ENCODE measurements around the gene GUCY1A2.
A peak's percentile ranks its signal among the peaks of the same experiment; 100 is the strongest.
"Not testable (repeated sequence)": the region's sequence is repeated elsewhere in the genome, so short reads cannot be mapped to it uniquely, and the experiment has no call there.

GUCY1A2 gene

DNA sequence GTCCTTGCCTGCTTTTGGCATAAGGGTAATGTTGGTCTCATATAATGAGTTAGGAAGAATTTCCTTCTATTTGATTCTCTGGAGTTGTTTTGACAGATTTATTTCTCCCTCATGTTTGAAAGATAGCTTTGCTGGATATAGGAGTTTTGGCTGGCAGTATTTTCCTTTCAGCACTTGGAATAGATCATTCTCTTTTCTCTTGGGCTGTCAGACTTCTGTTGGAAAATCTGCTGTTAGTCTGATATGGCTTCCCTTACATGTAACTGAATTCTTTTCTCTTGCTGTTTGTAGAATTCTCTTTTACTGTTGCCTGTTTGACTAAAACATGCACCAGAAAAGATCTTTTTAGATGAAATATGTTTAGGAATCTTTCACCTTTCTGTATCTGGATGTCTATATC is 165.5 kb downstream of the GUCY1A2 start:
- intact Hi-C loops (cut with DNase I): no loop called here
- DNase-seq: no peak

DNA sequence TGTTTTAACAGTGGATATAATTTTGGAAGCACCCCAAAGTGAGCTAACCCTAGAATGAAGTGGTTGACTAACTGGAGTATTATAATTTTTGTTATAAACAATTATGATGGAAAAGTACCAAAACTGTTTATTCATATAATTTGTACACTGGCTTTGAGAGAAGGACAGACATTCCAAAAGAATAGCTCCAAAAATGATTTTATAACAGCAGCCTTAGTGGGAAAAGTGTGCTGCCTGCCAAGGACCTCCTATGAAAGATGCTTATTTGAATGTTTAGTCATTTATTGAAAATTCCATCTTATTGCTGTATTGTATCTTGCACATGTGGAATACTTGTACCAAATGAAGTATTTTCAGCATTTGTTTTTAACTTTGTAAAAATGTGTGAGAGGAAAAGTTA is 169.8 kb downstream of the GUCY1A2 start:
- intact Hi-C loops (cut with DNase I): no loop called here
- DNase-seq: no peak

DNA sequence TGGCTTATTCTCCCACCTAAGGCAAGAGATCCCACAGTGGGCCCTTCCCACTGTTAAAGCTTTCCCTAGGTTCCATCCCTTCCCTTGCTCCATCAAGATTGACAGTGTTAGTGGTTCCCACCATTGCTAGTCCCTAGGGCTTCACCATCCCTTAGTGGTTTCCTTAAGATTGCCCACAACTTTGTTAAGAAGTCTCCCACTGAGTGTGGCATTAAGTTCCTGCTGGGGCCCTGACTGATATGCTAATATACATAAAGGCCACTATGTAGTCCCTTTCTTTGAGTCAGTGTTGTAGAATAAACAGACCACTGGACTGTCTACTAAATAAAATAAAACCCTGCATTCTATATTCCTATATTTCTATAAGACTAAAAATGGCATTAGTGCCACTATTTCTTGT is 176.1 kb downstream of the GUCY1A2 start:
- intact Hi-C loops (cut with DNase I): no loop called here
- DNase-seq: no peak

DNA sequence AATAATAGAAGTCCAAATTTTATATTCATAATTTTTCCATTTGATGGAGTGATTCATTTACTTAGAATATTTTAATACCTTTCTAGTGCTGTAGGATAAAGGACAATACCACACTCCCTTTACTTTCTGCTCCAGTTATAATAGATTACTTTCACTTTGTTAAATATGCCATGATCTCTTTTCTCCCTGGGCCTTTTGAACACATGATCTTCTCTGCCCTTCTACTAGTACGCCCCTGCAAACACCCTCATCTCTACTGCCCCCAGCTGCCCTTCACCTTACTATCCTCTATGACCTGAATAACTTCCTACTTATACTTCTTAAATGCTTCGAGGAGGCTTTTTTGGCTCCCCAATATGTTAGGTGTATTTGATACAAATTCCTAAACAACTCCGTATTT is 177.3 kb downstream of the GUCY1A2 start:
- intact Hi-C loops (cut with DNase I): no loop called here
- no peak for DNase-seq

DNA sequence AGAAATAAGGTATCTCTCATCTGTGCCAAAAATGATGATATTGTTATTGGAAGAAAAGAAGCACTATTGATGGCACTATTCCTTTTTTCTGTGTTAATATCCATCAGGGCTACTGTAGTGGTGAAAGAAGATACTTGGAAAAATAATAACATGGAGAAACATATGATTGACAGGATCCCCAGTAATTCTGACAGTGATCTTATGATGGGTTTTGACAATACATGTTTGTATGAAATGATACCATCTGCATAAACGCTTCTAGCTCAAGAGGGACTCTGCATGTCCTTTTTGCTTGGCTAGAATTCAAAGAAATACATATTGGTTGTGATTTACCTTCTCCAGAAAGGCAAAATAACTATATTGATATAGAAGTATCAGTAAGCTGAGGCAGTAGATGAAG is 178.1 kb downstream of the GUCY1A2 start:
- intact Hi-C loops (cut with DNase I): no loop called here
- no peak for DNase-seq

DNA sequence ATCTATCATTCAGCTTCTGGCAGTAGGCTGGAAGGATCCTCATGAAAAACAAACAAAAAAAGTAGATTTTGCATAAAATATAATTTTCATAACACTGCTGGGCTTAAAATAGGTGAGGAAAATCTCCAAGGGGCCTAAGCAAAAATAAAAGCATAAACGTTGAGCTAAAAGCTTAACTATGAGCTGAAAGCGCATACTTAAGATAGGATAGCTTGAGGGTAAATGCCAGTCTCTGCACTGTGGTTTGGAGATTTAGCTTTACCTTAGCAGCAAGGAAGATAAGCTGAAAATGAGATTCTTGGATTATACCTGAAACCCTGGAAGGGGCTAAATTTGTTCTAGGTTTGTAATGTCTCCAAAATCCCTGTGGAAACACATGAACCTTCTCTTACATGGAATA is 183.7 kb downstream of the GUCY1A2 start:
- intact Hi-C loops (cut with DNase I): no loop called here
- no peak for DNase-seq

DNA sequence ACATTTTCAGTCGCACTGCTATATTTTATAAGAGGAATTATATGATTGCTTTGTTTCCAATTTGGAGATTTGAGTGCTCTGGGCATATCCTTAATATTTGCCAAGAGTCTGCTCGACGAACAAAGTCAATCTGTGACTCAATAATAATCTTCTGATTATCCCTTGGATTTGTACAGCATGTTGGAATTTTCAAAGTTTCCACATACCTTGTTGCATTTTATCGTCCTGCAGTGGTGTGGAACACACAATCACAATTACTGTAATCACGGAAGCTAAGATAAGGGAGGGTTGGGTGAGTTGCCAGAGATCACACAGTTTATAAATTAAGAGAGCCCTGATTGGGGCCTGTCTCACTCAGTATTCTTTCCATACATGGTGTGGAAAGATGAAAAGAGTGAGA is 189.3 kb downstream of the GUCY1A2 start:
- intact Hi-C loops (cut with DNase I): no loop called here
- no peak for DNase-seq

DNA sequence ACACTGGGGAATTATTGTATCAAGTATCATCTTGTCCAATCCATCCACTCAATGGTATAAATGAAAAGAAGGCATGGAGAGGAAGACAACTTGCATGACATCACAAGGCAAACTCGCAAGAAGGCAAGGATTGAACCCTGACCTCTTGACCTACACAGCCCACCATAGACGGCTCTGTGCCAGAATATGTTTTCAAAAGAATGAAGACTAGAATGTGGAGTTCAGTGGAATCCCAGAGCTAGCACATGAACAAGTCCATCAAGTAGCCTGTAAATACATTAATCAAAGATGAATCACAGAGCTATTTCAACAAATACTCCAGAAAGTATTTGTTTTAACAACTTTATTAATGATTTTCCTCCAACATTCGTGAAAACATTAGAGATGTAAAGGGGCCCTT is 189.7 kb downstream of the GUCY1A2 start:
- no peak for DNase-seq
- intact Hi-C loops (cut with DNase I): no loop called here

DNA sequence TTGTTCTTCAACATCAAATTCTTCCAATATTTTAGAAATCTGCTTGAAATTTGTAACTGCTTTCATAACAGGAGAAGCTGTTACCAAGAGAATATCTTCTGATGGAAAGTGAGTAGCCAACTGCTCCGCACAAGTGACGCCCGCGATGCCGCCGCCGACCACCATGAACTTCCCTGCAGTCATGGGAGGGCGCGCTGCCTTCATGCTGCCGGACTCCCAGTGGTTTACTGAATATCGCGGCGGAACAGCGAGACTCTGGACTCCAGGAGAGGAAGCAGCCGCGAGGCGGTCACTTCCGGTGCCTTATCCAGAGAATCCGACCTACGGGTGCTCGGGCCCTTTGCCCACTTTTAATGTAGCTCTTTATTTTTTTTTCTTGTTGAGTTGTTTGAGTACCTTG is 190.6 kb downstream of the GUCY1A2 start:
- intact Hi-C loops (cut with DNase I): no loop called here
- DNase-seq: peak in 2 of 10 donors; percentile 48 to 80

DNA sequence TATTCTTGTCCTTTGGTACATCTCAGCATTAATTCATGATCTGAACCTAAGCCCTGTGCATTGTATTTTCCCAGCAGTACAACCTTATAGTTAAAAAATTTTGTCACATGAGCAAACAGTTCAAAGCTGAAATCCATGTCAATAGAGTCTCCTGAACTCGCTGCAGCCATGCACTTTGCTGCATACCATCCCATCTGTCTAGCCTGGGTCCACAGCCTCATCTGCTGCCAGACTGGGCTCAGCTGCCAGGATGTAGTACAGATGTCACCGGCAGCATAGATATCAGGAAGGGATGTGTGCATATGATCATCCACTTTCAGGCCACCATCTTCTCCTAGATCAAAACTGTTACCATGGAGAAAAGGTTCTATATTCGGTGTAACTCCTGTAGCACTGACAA is 191.7 kb downstream of the GUCY1A2 start:
- intact Hi-C loops (cut with DNase I); DNase-seq: not testable (repeated sequence)

DNA sequence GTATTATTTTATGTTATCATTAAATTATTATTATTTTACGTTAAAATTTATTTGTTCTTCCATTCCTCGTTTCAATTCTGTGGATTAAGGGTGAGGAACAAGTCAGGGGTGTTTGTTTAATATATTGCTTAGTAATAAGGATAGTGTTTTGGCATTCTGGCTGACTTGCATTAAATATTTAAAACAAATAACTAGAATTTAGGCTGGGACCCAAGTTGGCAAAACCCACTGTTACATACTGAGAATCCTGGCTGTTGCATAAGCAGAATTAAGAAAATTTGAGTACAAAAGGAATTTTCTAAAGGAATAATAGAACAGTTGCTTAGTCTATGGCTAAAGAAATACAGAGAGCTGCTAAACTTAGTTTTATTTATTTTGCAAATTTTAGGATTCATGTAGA is 196.4 kb downstream of the GUCY1A2 start:
- no peak for DNase-seq
- intact Hi-C loops (cut with DNase I): no loop called here

DNA sequence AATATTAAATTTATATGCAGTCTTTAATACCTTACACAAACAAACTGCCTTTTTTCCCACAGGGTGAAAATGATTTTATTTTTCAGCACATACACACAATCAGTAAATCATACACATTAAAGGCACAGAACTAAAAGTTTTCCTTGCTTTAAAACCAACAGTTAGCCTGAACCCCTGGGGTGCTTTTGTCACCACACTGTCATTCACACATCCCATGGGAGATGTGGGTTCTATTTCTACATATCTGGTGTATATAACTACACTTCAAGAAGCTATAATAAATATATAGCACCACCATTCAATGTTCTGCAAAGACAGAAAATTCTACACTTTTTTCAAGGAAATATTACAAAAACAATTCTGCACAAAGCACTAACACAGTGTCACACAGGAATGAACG is 197.0 kb downstream of the GUCY1A2 start:
- intact Hi-C loops (cut with DNase I): no loop called here

DNA sequence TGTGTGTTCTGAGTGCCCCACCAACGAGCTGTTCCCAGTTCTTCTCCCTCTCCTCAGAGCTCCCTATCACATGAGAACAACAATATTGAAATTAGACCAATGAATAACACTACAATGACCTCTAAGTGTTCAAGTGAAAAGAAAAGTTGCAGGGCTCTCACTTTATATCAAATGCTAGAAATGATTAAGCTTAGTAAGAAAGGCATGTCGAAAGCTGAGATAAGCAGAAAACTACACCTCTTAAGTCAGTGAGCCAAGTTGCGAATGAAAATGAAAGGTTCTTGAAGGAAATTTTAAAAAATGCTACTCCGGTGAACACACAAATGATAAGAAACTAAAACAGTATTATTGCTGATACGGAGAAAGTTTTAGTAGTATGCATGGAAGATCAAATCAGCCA is 199.8 kb downstream of the GUCY1A2 start:
- intact Hi-C loops (cut with DNase I): no loop called here

More for the DNA sequence above, 197.0 kb downstream of the GUCY1A2 start:
- DNase-seq: no peak

DNA sequence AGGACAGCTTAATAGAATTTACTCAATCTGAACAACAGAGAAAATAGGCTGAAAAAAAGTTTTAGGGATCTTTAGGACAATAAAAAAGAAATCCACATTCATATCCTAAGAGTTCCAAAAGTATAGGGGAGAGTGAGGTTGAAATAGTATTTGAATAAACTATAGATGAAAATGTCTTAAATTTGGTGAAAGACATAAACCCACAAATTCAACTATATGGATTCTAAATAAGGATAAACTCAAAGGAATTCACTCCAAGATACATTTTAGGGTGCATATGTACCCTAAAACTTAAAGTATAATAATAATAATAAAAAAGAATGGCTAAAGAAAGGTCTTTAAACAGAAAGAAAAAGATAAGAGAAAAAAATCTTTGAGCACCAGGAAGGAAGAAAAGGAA is 203.1 kb downstream of the GUCY1A2 start:
- intact Hi-C loops (cut with DNase I): no loop called here
- no peak for DNase-seq

More for the DNA sequence above, 199.8 kb downstream of the GUCY1A2 start:
- DNase-seq: no peak

DNA sequence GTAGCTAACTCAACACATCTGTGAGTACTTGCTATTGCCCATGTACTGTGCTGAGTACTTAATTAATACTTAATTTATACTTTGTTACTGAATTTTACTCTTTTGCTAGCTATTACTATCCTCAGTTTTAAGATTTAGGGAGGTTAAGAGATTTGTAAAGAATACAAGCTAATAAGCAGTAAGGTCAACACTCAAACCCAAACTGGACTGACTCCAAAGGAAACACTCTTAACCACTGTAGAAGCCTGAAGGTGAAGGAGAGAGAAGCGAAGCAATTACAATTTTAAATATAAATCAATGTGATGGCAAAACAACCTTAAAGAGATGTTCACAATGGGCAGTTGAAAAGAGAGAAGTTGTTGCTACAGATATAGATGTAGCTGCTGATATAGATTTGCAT is 204.5 kb downstream of the GUCY1A2 start:
- intact Hi-C loops (cut with DNase I): no loop called here
- DNase-seq: no peak

DNA sequence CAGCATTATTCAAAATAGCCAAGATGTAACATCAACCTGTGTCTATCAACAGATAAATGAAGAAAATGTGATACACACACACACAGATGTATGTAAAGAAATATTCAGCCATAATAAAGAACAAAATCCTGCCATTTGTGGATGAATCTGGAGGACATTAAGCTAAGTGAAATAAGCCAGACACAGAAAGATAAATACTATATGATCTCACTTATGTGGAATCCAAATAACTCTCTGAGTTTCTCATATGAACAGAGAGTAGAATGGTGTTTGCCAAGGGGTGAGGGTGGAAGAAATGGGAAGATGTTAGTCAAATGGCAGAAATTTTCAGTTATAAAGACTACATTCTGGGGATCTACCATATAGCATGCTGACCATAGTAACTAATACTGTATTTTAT is 224.2 kb downstream of the GUCY1A2 start:
- intact Hi-C loops (cut with DNase I): no loop called here
- no peak for DNase-seq

DNA sequence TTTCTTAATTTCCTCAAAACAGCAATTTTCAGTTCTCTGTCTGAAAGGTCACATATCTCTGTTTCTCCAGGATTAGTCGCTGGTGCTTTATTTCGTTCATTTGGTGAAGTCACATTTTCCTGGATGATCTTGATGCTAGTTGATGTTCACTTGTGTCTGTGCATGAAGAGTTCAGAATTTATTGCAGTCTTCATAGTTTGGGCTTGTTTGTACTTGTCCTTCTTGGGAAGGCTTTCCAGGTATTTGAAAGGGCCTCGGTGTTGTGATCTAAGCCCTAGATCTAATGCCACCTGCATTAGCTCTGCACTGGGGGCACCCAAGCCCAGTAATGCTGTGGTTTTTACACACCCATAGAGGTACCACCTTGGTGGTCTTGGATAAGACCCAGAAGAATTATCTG is 228.9 kb downstream of the GUCY1A2 start:
- intact Hi-C loops (cut with DNase I): no loop called here
- peak in 1 of 10 donors; percentile 57 for DNase-seq

DNA sequence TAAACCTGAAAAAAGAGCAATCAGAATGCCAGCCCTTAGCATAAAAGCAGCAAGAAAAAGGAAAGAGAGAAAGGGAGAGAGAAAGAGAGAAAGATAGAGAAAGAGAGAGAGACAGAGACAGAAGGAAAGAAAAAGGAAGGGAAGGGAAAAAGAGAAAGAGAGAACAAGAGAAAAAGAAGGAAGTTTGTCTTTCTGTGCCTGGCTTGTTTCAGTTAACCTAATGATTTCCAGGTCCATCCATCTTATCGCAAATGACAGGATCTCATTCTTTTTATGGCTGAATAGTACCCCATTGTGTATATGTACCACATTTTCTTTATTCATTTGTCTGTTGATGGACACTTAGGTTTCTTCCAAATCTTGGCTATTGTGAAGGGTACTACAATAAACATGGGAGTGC is 230.8 kb downstream of the GUCY1A2 start:
- DNase-seq: no peak
- intact Hi-C loops (cut with DNase I): no loop called here

DNA sequence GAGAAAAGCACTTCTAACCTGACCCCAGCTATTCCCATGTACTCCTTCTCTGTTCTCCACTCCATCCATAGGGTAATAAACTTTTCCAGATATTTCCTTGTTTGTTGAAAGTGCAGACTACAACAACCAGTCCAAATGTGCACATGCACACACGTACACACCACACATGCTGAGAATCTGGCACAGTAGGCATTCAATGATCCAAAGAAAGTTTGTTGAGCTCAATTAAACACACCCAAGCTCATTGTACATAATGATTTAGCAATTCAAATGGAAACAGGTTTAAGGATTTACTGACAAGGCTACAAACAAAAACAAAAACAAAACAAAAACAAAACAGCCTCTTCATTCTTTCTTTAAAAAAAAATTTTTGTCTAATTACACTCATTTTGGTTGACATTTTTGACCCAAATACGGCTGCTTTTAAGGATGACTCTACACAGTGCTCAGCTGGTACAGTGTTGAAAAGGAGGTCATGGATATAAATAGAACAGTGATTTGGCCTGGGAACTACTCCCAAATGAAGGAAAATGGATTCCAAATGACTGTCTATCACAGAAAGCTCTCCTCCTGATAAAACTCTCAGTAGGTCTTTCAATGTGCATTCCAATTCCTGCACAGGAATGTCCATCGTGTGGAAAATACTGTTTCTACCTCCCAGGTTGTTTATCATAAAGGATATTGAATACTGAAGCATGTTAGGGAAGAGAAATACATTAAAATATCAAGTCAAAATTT is 232.2 kb downstream of the GUCY1A2 start:
- intact Hi-C loops (cut with DNase I): no loop called here
- no peak for DNase-seq

DNA sequence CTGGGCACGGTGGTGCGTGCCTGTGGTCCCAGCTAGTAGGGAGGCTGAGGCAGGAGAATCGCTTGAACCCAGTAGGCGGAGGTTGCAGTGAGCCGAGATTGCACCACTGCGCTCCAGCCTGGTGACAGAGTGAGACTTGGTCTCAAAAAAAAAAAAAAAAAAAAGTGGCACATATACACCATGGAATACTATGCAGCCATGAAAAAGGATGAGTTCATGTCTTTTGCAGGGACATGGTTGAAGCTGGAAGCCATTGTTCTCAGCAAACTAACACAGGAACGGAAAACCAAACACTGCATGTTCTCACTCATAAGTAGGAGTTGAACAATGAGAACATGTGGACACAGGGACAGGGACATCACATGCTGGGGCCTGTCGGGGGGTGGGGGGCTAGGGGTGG is 241.0 kb downstream of the GUCY1A2 start:
- intact Hi-C loops (cut with DNase I); DNase-seq: not testable (repeated sequence)

DNA sequence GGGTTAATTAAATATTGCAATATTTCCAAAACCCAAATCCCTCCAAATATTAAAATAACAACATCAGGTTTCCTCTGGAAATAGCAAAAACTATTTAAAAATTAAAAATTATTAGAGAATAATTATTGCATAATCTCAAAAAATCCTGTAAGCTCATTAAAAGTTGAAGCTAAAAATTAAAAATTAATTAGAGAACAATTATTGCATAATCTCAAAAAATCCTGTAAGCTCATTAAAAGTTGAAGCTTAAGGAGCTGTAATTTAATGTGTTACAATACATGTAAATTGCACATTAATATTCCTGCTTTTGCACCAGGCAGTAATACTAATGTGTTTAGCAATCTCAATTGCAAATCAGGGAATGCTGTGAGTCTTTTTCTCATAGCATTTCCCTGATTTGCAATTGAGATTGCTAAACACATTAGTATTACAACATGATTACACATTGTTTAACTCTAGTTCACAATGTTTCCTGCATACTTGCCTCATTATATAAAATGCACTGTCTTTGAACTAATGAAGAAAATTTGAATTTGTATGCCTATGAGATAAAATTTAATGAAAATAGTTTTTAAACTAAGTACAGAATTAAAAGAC is 247.7 kb downstream of the GUCY1A2 start:
- DNase-seq: no peak
- intact Hi-C loops (cut with DNase I): no loop called here

DNA sequence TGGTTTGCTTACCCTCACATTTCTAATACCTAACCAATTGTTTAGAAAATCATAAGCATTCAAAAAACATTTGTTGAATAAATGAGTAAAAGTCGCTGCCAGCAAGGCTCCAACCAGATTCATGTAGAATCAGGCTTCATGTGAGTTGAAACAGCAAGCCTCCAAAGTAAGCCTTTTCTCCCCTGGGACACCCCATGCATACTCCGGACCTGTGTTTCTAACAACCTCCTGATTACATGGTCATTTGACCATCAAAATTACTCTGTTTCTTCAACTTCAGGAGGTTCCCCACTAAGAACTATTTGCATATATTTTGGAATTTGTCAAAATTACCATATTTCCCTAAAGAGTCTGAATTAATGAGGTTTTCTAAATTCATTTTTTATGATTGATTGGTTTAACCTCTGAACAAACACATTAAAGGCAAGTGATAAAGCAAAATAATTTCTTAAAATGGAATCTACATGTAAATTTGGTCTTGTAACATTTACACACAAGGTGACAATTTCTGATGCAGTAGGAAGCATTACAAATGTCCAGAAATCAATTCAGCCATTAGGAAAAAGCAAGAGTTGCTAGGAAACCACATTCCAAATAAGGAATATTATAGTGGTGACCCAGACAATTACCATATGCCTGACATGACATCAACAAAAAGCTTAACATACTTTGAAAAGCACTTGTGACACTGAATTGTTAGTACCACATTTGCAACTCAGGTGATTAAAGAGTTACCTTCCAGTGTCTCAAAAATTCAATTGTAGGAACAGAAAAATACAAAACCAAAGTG is 252.6 kb downstream of the GUCY1A2 start:
- intact Hi-C loops (cut with DNase I): no loop called here
- DNase-seq: no peak

All from posterior cingulate gyrus (tissue), 11 donors.